ENCODE measurements around the gene GUCY1A1.

Gene GUCY1A1

GRCh38 chr4:155665054-155665453 is 1.6 kb upstream of the GUCY1A1 start:
- H3K36me3 ChIP-seq (replicated peaks), result no peaks in the 10 kb centered on the region
- in situ Hi-C loops (cut with HindIII; ENCODE audit: low pct_ligation_motif_present, low sequenced_read_pairs), result no loop called here
- H3K27ac ChIP-seq, result no peak overlapping the region
- no peak for DNase-seq
- H3K4me3 ChIP-seq (ENCODE audit: low read depth, low read length), result no peak overlapping the region
- TF ChIP-seq, protein P1, sequence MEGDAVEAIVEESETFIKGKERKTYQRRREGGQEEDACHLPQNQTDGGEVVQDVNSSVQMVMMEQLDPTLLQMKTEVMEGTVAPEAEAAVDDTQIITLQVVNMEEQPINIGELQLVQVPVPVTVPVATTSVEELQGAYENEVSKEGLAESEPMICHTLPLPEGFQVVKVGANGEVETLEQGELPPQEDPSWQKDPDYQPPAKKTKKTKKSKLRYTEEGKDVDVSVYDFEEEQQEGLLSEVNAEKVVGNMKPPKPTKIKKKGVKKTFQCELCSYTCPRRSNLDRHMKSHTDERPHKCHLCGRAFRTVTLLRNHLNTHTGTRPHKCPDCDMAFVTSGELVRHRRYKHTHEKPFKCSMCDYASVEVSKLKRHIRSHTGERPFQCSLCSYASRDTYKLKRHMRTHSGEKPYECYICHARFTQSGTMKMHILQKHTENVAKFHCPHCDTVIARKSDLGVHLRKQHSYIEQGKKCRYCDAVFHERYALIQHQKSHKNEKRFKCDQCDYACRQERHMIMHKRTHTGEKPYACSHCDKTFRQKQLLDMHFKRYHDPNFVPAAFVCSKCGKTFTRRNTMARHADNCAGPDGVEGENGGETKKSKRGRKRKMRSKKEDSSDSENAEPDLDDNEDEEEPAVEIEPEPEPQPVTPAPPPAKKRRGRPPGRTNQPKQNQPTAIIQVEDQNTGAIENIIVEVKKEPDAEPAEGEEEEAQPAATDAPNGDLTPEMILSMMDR (IDR thresholded peaks at IDR 0.05; ENCODE audit: low read depth, low read length, missing control alignments), result no peak
- peaks cover 2% of the 10 kb centered on the region for H3K27me3 ChIP-seq (replicated peaks)

- no peak for DNase-seq
- Histone ChIP-seq H3K27ac (no peak overlapping the region), H3K27me3 (replicated peaks) (peaks cover 2% of the 10 kb centered on the region), H3K4me3 (ENCODE audit: low read depth, low read length) (peak overlapping the region; percentile 56), H3K36me3 (replicated peaks) (no peaks in the 10 kb centered on the region)
- TF ChIP-seq, protein P1 (IDR thresholded peaks at IDR 0.05; ENCODE audit: low read depth, low read length, missing control alignments), result no peak
- in situ Hi-C loops (cut with HindIII; ENCODE audit: low pct_ligation_motif_present, low sequenced_read_pairs), result no loop called here
Observed at GRCh38 chr4:155667222-155667567, 547 bp downstream of the GUCY1A1 start.

DNA sequence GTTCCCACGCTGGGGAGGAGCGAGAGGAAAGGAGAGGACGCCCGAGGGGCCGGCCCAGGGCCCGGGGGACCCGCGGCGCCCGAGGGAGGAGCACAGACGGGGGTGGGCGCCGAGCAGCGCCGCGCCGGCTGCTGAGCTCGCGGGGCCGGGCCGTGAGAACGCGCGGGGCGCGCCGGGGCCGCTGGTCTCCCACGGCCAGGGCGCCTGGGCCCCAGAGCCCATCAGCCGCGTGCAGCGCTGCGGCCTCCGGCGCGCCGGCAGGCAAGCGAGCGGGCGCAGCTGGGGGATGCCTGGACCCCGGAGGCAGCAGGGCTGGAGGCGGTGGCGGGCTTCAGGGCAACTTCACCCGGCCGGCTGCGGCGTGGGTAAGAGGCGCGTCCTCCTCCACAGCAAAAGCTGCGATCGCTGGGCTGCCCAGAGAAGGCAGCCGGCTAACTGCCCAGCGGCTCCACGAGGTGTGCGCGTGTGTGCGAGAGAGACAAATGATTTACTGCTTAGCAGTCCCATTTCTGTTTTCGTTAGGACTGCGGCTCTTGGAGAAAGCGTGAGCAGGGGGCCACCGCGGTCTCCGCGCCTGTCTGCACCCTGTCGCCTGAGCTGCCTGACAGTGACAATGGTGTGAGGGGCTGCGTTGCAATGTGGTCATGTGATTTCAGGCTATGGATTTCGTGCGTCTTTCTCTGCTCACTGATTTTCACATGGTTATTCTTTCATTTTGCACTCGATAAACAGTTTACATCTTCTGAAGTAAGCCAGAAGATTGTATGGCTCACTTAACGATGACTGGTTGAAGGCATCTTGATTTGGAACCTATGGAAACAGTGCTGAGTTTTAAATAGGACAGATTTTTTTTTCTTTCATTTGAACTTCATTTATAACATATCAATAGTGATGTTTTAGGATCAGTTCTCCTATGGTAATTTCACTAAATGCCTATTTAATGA is 1.2 kb downstream of the GUCY1A1 start:
- H3K27ac ChIP-seq, result no peak overlapping the region
- TF ChIP-seq, protein P1 (IDR thresholded peaks at IDR 0.05; ENCODE audit: low read depth, low read length, missing control alignments), result no peak
- peaks cover 2% of the 10 kb centered on the region for H3K27me3 ChIP-seq (replicated peaks)
- H3K4me3 ChIP-seq (ENCODE audit: low read depth, low read length), result peak overlapping the region; percentile 61
- no peaks in the 10 kb centered on the region for H3K36me3 ChIP-seq (replicated peaks)
- DNase-seq, result peak; percentile 6
- in situ Hi-C loops (cut with HindIII; ENCODE audit: low pct_ligation_motif_present, low sequenced_read_pairs), result no loop called here

DNA sequence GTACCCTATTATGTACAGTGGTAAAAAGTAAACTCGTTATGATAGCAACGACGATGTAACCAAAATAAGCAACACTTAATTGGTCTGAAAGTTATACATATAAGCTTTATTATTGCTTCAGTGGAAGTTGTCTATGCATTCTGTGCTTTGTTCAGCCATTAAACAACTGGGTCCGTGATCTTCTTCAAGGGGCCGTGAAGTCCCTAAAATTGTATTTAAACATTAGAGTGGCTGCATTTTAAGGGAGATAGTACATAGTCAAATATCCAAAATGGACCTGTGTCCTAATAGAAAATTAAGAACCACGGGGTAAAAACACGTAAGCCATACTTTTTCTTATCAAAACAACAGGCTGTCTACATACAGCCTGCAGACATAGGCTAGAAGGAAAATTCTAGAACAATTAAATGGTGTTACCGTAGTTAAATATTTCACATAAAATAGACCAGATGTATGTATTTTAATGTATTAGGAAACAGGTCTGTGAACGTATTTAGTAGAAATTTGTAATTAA is 2.1 kb downstream of the GUCY1A1 start:
- no peak for DNase-seq
- TF ChIP-seq, protein P1 (IDR thresholded peaks at IDR 0.05; ENCODE audit: low read depth, low read length, missing control alignments), result no peak
- Histone ChIP-seq H3K27ac (no peak overlapping the region), H3K36me3 (replicated peaks) (no peaks in the 10 kb centered on the region), H3K4me3 (ENCODE audit: low read depth, low read length) (no peak overlapping the region), H3K27me3 (replicated peaks) (peaks cover 2% of the 10 kb centered on the region)
- in situ Hi-C loops (cut with HindIII; ENCODE audit: low pct_ligation_motif_present, low sequenced_read_pairs), result no loop called here

DNA sequence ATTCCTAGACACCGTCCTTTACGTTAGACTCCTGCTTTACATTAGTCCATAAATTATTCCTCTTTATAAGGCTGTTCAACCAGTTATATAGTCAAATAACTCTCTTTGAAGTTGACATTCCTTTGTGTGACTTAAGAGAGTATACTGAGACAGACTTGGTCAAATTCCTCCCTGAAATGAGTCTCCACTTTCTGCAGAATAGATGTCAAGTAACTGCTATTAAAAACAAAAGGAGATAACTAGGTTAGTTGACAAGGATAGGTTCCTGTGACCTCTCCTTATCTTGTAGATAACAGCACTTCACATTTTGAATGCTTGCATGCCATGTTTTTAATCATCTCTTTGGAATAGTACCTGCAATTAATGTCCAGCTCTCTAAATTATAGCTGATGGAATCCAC is 5.7 kb downstream of the GUCY1A1 start:
- in situ Hi-C loops (cut with HindIII; ENCODE audit: low pct_ligation_motif_present, low sequenced_read_pairs), result no loop called here
- no peak overlapping the region for H3K4me3 ChIP-seq (ENCODE audit: low read depth, low read length)
- no peak for DNase-seq
- H3K27me3 ChIP-seq (replicated peaks), result no peaks in the 10 kb centered on the region
- H3K27ac ChIP-seq, result no peak overlapping the region
- TF ChIP-seq, protein P1 (IDR thresholded peaks at IDR 0.05; ENCODE audit: low read depth, low read length, missing control alignments), result no peak
- H3K36me3 ChIP-seq (replicated peaks), result no peaks in the 10 kb centered on the region
